ENCODE data around the gene TGFBR3.
"Not testable (repeated sequence)": the region's sequence is repeated elsewhere in the genome, so short reads cannot be mapped to it uniquely, and the experiment has no call there.

The TGFBR3 gene

GRCh38 chr1:91881280-91881679 is 4.7 kb downstream of the TGFBR3 start:
- no peak for DNase-seq

GRCh38 chr1:91879733-91880132 is 6.2 kb downstream of the TGFBR3 start:
- DNase-seq, result no peak

GRCh38 chr1:91877574-91878208 is 8.3 kb downstream of the TGFBR3 start:
- DNase-seq, result no peak

GRCh38 chr1:91876781-91877573 is 9.0 kb downstream of the TGFBR3 start:
- DNase-seq, result no peak

- no peak for DNase-seq
These were observed 9.9 kb downstream of the TGFBR3 start for GRCh38 chr1:91876040-91876470.

GRCh38 chr1:91874167-91874566 is 11.8 kb downstream of the TGFBR3 start:
- no peak for DNase-seq

- no peak for DNase-seq
These were observed 13.3 kb downstream of the TGFBR3 start for GRCh38 chr1:91872559-91873081.

GRCh38 chr1:91872000-91872399 is 14.0 kb downstream of the TGFBR3 start:
- DNase-seq, result no peak

DNA sequence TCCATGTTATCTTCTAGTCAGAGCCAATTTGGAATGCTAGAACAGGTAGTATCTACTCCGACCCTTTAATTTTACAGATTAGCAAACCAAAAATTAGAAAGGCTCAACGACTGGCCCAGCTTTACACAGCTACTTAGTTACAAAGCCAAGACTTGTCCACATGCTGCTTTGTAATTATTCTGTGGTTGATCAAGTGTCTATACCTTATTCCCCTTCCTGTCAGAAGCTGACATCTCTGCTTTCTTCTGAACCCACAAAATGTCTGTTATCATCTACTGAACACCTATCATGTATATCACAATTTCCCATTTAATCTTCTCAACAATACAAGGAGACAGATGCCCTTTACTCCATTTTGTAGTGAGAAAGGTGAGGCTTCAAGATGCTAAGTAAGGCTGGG is 15.6 kb downstream of the TGFBR3 start:
- no peak for DNase-seq

DNA sequence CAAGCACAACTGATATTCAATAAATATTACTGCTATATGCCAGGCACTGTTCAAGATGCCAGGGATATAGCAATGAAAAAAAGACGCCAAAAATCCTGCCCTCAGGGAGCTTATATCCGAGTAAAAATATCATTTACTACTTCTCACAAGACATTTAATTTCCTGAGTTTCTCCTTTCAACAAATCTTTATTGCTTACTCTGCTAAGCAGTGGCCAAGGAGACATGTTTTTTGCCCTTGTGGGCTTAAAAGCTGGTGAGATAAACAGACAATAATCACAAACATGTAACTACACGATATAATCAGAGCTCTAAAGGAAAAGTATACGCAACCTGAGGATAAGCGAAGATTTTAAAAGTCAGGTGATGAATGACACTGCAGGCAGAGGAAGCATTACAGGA is 19.5 kb downstream of the TGFBR3 start:
- DNase-seq, result no peak

DNA sequence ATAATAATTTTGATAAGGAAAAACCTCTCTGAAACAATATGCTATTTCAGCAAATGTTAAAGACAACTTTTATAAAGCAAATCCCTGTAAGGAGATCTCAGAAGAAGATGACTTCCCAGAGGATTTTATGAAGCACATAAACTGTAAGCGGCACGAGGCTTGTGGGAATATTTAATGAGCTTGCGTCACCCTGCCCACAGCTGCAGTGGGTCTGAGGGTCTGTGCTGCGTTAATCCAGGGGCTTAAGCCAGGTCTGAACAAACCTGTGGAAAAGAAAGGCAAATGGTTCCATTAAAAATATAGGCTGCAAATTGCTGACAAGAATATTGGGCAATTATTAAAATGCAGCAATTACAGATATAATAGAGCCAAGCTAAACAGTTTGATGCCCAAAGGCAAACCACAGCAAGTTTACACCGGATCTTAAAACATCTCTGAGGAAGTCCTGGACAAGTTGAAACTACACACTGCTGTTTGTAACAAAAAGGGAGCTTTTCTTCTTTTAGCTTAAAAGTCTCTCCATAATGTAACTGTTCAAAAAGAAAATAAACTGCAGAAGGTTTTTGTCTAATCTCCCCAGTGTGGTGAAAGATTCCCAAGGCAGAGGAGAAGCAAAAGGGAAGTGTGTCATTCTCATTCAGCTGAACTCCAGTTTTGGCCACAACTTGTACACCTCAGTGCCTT is 21.8 kb downstream of the TGFBR3 start:
- no peak for DNase-seq

GRCh38 chr1:91863498-91863897 is 22.5 kb downstream of the TGFBR3 start:
- DNase-seq, result no peak

GRCh38 chr1:91862120-91862519 is 23.8 kb downstream of the TGFBR3 start:
- no peak for DNase-seq

DNA sequence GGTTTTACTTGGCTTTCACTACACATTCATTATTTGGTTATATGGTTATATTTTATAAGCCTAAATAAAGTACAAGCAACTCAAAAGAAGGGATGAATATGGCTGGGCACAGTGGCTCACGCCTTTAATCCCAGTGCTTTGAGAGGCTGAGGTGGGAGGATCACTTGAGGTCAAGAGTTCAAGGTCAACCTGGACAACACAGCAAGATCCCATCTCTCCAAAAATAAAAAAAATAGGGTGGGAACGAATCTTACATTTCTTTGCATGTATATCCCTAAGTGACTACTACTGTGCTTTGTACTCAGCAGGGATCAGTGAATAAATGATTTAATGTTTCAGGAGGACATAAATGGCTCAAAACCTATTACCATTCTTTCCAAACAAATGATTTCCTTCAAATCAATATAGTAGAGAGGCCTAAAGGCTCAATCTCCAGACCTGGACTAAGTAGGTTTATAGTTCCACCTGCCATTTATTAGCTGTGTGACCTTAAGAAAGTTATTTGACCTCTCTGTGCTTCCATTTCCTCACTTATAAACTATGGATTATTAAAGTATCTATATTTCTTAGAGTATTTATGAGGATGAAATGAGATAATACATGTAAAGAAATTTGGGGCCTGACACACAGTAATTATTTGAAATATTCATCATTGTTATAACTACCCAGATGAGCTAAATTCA is 28.3 kb downstream of the TGFBR3 start:
- DNase-seq, result no peak

DNA sequence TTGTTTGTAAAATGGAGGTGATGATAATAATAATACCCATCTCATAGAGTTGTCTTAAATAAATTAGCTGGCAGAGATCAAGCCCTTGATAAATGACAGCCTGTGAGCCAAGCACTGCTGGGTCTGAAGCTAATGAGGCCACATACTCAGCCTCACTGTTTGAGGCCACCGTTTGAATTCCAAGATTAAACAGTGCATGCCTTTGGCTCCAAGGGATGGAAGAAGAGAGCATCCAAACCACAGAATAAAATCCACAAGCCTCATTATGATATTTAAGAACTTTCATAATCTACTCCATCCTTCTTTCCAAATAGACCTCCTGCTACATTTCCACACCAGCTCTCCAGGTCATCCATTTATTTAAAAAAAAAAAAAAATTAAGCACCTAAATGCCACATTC is 29.0 kb downstream of the TGFBR3 start:
- no peak for DNase-seq

- DNase-seq, result no peak
These were observed 31.0 kb downstream of the TGFBR3 start for GRCh38 chr1:91854852-91855534.

DNA sequence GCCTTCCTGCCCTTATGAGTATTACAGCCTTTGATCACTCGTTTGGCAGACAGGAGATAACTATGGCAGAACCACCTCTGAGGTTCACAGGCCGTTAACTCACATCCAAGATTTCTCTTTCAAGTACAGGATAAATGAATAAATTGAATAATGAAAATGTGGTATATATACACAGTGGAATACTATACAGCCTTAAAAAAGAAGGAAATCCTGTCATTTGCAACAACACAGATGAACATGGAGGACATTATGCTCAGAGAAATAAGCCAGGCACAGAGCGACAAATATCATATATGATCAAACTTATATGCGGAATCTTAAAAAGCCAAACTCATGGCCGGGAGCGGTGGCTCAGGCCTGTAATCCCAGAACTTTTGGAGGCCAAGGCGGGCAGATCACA is 32.6 kb downstream of the TGFBR3 start:
- DNase-seq, result no peak

- DNase-seq, result not testable (repeated sequence)
These were observed 33.9 kb downstream of the TGFBR3 start for GRCh38 chr1:91852011-91852410.

- DNase-seq, result no peak
These were observed 34.6 kb downstream of the TGFBR3 start for GRCh38 chr1:91851130-91852010.

DNA sequence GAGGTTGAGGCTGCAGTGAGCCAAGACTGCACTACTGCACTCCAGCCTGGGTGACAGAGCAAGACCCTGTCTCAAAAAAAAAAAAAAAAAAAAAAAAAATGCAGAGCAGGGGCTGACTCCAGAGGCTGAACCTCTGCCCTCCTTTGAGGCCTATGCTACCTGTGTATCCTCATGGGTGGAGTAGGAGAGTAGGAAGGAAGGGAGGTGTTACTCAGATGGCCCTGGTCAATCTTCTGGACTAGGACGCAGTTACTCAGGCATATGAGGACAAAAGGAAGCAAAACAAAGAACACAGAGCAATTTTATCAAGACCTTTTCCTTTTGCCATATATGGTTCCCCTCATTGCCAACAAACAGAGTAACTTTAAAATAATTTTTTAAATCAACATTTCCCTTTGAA is 35.2 kb downstream of the TGFBR3 start:
- DNase-seq, result no peak

DNA sequence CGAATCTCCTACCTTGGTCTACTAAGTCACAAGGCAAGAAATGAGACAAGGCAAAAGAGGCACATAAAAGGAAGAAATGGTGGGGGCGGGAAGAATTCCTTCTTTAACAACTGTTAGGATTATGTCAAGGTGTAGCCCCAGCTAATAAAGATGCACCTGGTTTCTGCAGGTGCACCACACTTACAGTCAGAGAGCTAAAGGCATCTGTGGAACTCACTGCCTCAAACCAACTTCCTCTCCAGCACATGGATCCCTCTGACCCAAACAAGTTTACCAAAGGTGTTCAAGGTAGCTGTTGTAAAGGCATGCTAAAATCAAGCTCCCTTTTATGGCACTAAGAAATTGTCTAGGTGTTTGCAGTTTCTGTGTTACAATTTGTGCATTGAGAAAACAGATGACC is 38.1 kb downstream of the TGFBR3 start:
- DNase-seq, result no peak

DNA sequence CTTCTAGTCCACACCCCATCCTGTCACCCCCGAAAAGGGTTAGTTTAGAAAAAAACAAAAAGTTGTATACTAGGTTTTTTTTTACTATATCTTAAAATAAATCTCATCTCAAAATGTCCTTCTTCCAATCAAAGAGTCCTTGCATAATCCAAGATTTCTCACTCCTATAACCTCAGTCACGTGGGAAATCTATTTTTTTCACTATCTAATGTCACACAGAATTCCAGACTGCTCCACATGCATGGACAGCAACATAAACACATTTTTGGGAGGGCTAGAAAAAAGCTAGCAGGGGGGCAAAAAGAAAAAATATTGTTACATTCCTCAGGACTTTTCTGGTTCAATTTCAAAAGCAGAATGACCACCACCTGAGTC is 39.3 kb downstream of the TGFBR3 start:
- no peak for DNase-seq
